ENCODE results near the gene MMP8.

Gene MMP8

GRCh38 chr11:102724904-102725500, at the start of gene MMP8:
Gene MMP8 (minus strand): TSS chr11:102724954. CDS start chr11:102724855, 99 bp downstream.
- DNase-seq (ENCODE audit: low read depth) = no peak
- no peak for TF ChIP-seq CTCF (IDR thresholded peaks at IDR 0.05; ENCODE audit: control insufficient read depth, extremely low read depth, insufficient read depth)
- H3K4me3 ChIP-seq (ENCODE audit: low read depth, low read length) = no peak within 1 kb of the TSS

GRCh38 chr11:102773386-102773785, 48.6 kb upstream of the MMP8 start:
- no peak overlapping the region for H3K4me3 ChIP-seq (ENCODE audit: low read depth, low read length)
- DNase-seq (ENCODE audit: low read depth) = no peak
- TF ChIP-seq CTCF (IDR thresholded peaks at IDR 0.05; ENCODE audit: control insufficient read depth, extremely low read depth, insufficient read depth) = no peak

- H3K4me3 ChIP-seq (ENCODE audit: low read depth, low read length) = no peak overlapping the region
- TF ChIP-seq CTCF (IDR thresholded peaks at IDR 0.05; ENCODE audit: control insufficient read depth, extremely low read depth, insufficient read depth) = no peak
- DNase-seq (ENCODE audit: low read depth) = no peak
These were observed 46.6 kb upstream of the MMP8 start for GRCh38 chr11:102771351-102771750.

GRCh38 chr11:102770191-102770590, 45.4 kb upstream of the MMP8 start:
- no peak overlapping the region for H3K4me3 ChIP-seq (ENCODE audit: low read depth, low read length)
- TF ChIP-seq CTCF (IDR thresholded peaks at IDR 0.05; ENCODE audit: control insufficient read depth, extremely low read depth, insufficient read depth) = no peak
- DNase-seq (ENCODE audit: low read depth) = no peak

- no peak for DNase-seq (ENCODE audit: low read depth)
- no peak overlapping the region for H3K4me3 ChIP-seq (ENCODE audit: low read depth, low read length)
- TF ChIP-seq CTCF (IDR thresholded peaks at IDR 0.05; ENCODE audit: control insufficient read depth, extremely low read depth, insufficient read depth) = no peak
These were observed 43.0 kb upstream of the MMP8 start for GRCh38 chr11:102767800-102768199.

- no peak for DNase-seq (ENCODE audit: low read depth)
- no peak overlapping the region for H3K4me3 ChIP-seq (ENCODE audit: low read depth, low read length)
- no peak for TF ChIP-seq CTCF (IDR thresholded peaks at IDR 0.05; ENCODE audit: control insufficient read depth, extremely low read depth, insufficient read depth)
These were observed 38.7 kb upstream of the MMP8 start for GRCh38 chr11:102763440-102763839.

- DNase-seq (ENCODE audit: low read depth) = no peak
- TF ChIP-seq CTCF (IDR thresholded peaks at IDR 0.05; ENCODE audit: control insufficient read depth, extremely low read depth, insufficient read depth) = no peak
- no peak overlapping the region for H3K4me3 ChIP-seq (ENCODE audit: low read depth, low read length)
These were observed 37.6 kb upstream of the MMP8 start for GRCh38 chr11:102762361-102762767.
